Measurements from ENCODE around the gene MYH10.

DNA sequence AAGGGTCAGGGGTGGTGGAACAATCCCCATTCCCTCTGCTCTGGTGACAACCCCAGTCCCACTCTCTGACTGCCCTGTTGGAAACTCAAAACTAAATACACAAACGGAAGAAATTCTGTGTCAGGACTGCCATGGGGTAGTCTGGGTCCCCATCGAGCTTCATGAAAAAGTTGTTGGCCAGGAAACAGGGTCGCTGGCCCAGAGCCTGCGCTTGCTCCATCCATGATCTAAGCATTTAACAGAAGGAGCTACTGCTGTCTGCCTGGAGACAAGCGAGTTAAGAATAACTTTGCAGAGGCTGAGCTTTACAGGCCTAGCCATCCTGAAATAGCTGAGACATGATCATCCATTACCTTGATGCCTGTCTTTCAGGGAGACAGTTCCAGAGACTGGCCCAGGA lies 32.4 kb upstream of the MYH10 start:
- TF ChIP-seq CTCF (IDR thresholded peaks at IDR 0.05), result no peak
- no peak for TF ChIP-seq POLR2A (IDR thresholded peaks at IDR 0.05)

All from body of pancreas (tissue), 4 donors.